Mammary epithelial cell (primary cell): ENCODE results near the gene TTR.

ENCODE experiments used
- EZH2 ChIP-seq: IDR thresholded peaks from 2 replicates; pipeline ENCODE4 v1.6.1; 2012; ENCODE audit warnings: low read length, inconsistent platforms, borderline replicate concordance
- TF ChIP-seq, protein P1 (sequence below), 2 donors: IDR thresholded peaks in 1 of 2; conservative IDR thresholded peaks in 1 of 2; 2 replicates each; pipeline ENCODE4 v1.5.1; 2011 to 2012; ENCODE audit warnings: inconsistent platforms in 2 of 2, low read length in 2 of 2, mild to moderate bottlenecking in 2 of 2, control low read depth in 1 of 2, low read depth in 1 of 2; ENCODE audit not compliant: insufficient read depth in 1 of 2; ENCODE audit errors: extremely low read depth in 1 of 2

DNA sequence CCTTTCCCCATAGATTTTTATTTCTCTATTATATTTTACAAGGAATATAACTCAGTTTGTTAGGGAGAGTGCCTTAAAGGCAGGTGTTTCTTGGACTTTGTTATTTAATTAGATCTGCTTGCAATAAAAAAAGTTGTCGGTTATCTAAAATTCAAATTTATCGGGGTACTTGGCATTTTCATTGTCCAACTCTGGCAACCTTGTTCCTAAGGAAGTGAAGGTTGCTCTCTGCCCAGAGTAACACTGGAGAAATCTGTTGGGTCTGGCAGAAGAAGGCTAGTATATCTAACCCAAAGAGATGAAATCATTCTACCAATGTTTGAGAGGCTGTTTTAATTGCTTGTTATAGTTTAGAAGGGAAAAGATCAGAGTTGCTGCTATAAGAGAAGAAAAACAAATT lies 42.8 kb upstream of the TTR start:
- TF ChIP-seq, protein P1, sequence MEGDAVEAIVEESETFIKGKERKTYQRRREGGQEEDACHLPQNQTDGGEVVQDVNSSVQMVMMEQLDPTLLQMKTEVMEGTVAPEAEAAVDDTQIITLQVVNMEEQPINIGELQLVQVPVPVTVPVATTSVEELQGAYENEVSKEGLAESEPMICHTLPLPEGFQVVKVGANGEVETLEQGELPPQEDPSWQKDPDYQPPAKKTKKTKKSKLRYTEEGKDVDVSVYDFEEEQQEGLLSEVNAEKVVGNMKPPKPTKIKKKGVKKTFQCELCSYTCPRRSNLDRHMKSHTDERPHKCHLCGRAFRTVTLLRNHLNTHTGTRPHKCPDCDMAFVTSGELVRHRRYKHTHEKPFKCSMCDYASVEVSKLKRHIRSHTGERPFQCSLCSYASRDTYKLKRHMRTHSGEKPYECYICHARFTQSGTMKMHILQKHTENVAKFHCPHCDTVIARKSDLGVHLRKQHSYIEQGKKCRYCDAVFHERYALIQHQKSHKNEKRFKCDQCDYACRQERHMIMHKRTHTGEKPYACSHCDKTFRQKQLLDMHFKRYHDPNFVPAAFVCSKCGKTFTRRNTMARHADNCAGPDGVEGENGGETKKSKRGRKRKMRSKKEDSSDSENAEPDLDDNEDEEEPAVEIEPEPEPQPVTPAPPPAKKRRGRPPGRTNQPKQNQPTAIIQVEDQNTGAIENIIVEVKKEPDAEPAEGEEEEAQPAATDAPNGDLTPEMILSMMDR (conservative IDR thresholded peaks at IDR 0.05 in 1 of 2, IDR thresholded peaks at IDR 0.05 in 1 of 2; ENCODE audit: extremely low read depth in 1 of 2, insufficient read depth in 1 of 2, low read depth in 1 of 2, low read length in 2 of 2) = no peak
- TF ChIP-seq EZH2 = no peak
